SU-DHL-6 (cell line): ENCODE results near the gene WDR4.

Experiments used
- H2AFZ ChIP-seq: fragments of 200-600 bp; sonication (generic); 2 replicates; pipeline ENCODE4 v1.6.1; 2014; ENCODE audit warnings: low read depth, mild to moderate bottlenecking, moderate library complexity, mixed read lengths, antibody characterized with exemption, low read length; ENCODE audit not compliant: severe bottlenecking
- H3F3A ChIP-seq: fragments of 200-600 bp; shearing (Covaris generic); 2 replicates; pipeline ENCODE4 v1.6.0; 2016; ENCODE audit warnings: antibody characterized with exemption, mild to moderate bottlenecking; ENCODE audit not compliant: insufficient read depth
- H3K27ac ChIP-seq: fragments of 200-600 bp; sonication (generic); 2 replicates; pipeline ENCODE4 v1.5.1; 2016; ENCODE audit warnings: low read depth, mild to moderate bottlenecking, low read length, moderate library complexity, mixed read lengths
- H3K27me3 ChIP-seq: fragments of 200-600 bp; sonication (generic), shearing (Covaris generic); 2 replicates; pipeline ENCODE4 v1.6.0; 2014; ENCODE audit warnings: mild to moderate bottlenecking, low read length
- H3K36me3 ChIP-seq: fragments of 200-600 bp; sonication (generic); 2 replicates; pipeline ENCODE4 v1.6.1; 2014; ENCODE audit warnings: mild to moderate bottlenecking, low read length, mixed read lengths
- H3K4me2 ChIP-seq: fragments of 300-600, 200-600 bp; shearing (Covaris generic), sonication (generic); 2 replicates; pipeline ENCODE4 v1.6.0; 2014; ENCODE audit warnings: low read length, low read depth, mild to moderate bottlenecking; ENCODE audit not compliant: poor library complexity, severe bottlenecking
- H3K4me3 ChIP-seq: fragments of 200-600 bp; sonication (generic); 2 replicates; pipeline ENCODE4 v1.5.1; 2014; ENCODE audit warnings: antibody characterized with exemption, low read length, mild to moderate bottlenecking, mixed read lengths; ENCODE audit not compliant: insufficient read depth, poor library complexity, severe bottlenecking
- H3K79me2 ChIP-seq: fragments of 200-600 bp; sonication (generic); 2 replicates; pipeline ENCODE4 v1.6.1; 2014; ENCODE audit warnings: mild to moderate bottlenecking, low read length, moderate library complexity; ENCODE audit not compliant: insufficient read depth
- H3K9ac ChIP-seq: fragments of 200-600 bp; sonication (generic); 2 replicates; pipeline ENCODE4 v1.7.0; 2014; ENCODE audit warnings: mild to moderate bottlenecking, low read length
- H3K9me2 ChIP-seq: fragments of 200-600 bp; sonication (generic); replicated peaks from 2 replicates; pipeline ENCODE4 v1.6.1; 2014; ENCODE audit warnings: low read length; ENCODE audit not compliant: insufficient read depth
- H3K9me3 ChIP-seq: fragments of 200-600 bp; sonication (generic); 2 replicates; pipeline ENCODE4 v1.6.1; 2014; ENCODE audit warnings: low read length, mixed read lengths; ENCODE audit not compliant: insufficient read depth
- H4K20me1 ChIP-seq: fragments of 200-600 bp; sonication (generic); 2 replicates; pipeline ENCODE4 v1.6.1; 2014; ENCODE audit warnings: low read depth, mild to moderate bottlenecking, antibody characterized with exemption, low read length, moderate library complexity, mixed read lengths
- EZH2phosphoT487 ChIP-seq: fragments of 200-600 bp; sonication (generic), shearing (Covaris generic); conservative IDR thresholded peaks from 2 replicates; pipeline ENCODE4 v1.6.1; 2018; ENCODE audit warnings: mild to moderate bottlenecking, antibody characterized with exemption, low read length, moderate library complexity, mixed read lengths
- TF ChIP-seq, protein P1 (sequence below): fragments of 200-600 bp; sonication (generic); IDR thresholded peaks from one replicate; pipeline ENCODE4 v1.5.1; 2017; ENCODE audit warnings: antibody characterized with exemption, mild to moderate bottlenecking, low read length, moderate library complexity; ENCODE audit not compliant: insufficient read depth, poor library complexity, severe bottlenecking

Gene WDR4

DNA sequence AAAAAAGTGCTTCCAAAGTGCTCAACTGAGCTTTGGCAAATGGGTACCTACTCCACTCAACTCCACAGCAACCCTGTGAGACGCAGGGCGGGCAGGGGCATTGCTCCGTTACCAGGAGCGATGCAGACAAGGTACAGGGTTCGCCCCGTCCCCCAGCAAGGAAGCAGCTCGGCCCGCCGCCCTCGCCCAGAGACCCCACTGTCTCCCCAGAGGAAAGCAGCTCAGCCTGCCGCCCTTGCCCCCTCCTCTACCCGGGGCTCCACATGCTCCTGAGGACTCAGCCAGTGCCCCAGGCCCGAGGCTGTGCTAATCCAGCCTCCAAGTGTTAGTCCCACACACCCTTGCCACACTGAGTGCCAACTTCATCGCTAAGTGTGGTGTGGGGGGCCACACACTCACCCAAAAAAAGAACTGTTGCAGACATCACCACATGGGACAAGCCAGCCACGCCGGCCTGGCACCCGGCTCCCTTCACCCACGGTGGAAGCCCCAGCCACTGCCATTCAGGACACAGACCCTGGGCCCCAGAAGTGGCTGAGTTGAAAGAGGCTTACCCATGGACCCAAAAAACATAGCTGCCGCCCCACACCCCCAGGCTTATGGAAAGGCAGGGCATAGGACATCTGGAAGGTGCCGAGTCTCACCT lies 26.3 kb downstream of the WDR4 start:
- Histone ChIP-seq H3K79me2 (peaks cover 24% of the 10 kb centered on the region), H3K27ac (no peak overlapping the region), H3K9ac (no peak overlapping the region), H3K36me3 (peaks cover 8% of the 10 kb centered on the region; the same call in 1 of the 2 replicates), H3K4me3 (no peak overlapping the region), H4K20me1 (peaks cover 2% of the 10 kb centered on the region; the same call in 1 of the 2 replicates), H3F3A (no peaks in the 10 kb centered on the region), H3K9me2 (no peaks in the 10 kb centered on the region), H3K9me3 (no peaks in the 10 kb centered on the region), H3K27me3 (no peaks in the 10 kb centered on the region), H3K4me2 (no peak overlapping the region), H2AFZ (no peak overlapping the region)
- TF ChIP-seq, protein P1, sequence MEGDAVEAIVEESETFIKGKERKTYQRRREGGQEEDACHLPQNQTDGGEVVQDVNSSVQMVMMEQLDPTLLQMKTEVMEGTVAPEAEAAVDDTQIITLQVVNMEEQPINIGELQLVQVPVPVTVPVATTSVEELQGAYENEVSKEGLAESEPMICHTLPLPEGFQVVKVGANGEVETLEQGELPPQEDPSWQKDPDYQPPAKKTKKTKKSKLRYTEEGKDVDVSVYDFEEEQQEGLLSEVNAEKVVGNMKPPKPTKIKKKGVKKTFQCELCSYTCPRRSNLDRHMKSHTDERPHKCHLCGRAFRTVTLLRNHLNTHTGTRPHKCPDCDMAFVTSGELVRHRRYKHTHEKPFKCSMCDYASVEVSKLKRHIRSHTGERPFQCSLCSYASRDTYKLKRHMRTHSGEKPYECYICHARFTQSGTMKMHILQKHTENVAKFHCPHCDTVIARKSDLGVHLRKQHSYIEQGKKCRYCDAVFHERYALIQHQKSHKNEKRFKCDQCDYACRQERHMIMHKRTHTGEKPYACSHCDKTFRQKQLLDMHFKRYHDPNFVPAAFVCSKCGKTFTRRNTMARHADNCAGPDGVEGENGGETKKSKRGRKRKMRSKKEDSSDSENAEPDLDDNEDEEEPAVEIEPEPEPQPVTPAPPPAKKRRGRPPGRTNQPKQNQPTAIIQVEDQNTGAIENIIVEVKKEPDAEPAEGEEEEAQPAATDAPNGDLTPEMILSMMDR: no peak
- TF ChIP-seq EZH2phosphoT487: no peak

DNA sequence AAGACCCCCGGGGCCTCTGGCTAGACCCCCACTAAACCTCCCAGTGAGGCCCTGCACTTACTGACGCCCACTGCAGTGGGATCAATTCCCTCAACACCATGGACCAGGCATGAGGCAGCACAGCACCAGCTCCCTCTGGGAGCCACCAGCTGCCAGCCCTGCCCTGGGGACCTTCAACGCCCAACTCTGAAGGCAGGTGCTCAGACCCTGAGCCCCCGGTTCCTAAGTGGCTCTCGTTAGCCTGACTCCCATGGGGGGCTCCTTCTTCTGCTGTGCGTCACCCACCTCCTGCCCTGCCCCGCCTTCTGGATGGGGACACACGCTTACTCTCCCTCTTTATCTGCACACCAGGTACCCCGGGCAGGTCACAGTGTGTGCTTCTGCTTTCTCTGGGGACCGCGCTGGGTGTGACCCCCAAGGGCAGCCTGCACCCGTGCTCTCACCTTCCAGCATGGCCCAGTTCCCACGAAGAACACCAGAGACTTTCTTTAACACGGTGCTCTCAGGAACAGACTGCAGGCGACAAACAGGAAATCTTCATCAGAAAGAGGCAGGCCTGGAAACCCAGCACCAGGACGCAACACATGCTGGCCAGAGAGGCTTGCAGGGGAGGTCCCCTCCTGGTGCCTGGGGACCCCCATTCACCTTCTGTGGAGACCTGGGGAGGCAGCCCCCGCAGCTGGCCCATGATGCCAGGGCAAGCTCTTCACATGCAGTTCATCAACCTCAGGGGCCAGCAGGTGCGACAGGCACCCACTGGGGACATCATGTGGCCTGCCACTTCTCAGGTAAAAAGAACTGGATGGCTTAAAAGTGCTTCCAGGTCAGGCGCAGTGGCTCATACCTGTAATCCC lies 27.3 kb downstream of the WDR4 start:
- no peak for TF ChIP-seq EZH2phosphoT487
- TF ChIP-seq, protein P1: no peak
- no peak overlapping the region for H2AFZ ChIP-seq
- no peaks in the 10 kb centered on the region for H3K9me2 ChIP-seq
- peaks cover 25% of the 10 kb centered on the region for H3K79me2 ChIP-seq
- H3F3A ChIP-seq: no peaks in the 10 kb centered on the region
- no peak overlapping the region for H3K4me2 ChIP-seq
- H3K9me3 ChIP-seq: no peaks in the 10 kb centered on the region
- H3K27ac ChIP-seq: no peak overlapping the region
- H4K20me1 ChIP-seq: peaks cover 6% of the 10 kb centered on the region; the same call in 1 of the 2 replicates
- peaks cover 8% of the 10 kb centered on the region; the same call in 1 of the 2 replicates for H3K36me3 ChIP-seq
- H3K9ac ChIP-seq: no peak overlapping the region
- no peak overlapping the region for H3K4me3 ChIP-seq
- no peaks in the 10 kb centered on the region for H3K27me3 ChIP-seq

DNA sequence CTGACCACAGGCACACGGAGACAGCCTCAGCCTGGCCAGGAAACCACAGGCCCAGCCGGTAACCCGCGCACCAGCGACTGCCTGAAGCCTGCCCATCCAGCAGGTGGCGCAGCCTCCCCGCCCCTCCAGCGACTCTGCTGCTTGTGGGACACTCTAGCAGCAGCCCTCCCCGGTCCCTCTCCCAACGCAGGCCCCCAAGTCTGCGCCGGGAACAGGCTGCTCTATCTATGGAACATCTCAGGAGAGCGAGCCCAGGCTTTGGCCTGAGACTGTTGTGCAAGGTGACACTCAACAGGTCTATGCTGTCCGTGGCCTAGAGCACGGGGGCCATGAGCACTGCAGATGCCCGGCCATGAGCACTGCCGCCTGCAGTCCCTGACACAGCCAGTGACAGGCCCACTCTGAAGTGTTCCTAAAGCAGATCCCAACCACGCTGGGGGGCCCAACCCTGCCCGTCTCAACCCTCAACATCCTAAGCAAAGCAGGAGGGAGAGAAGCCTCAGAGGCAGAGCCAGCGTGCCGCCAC lies 28.4 kb downstream of the WDR4 start:
- Histone ChIP-seq H2AFZ (no peak overlapping the region), H3K9ac (no peak overlapping the region), H3K9me3 (no peaks in the 10 kb centered on the region), H3K27me3 (no peaks in the 10 kb centered on the region), H4K20me1 (peaks cover 6% of the 10 kb centered on the region; the same call in 1 of the 2 replicates), H3F3A (no peaks in the 10 kb centered on the region), H3K4me2 (no peak overlapping the region), H3K79me2 (peaks cover 22% of the 10 kb centered on the region), H3K36me3 (peaks cover 1% of the 10 kb centered on the region; the same call in 1 of the 2 replicates), H3K4me3 (no peak overlapping the region), H3K27ac (no peak overlapping the region), H3K9me2 (no peaks in the 10 kb centered on the region)
- TF ChIP-seq EZH2phosphoT487: no peak
- TF ChIP-seq, protein P1: peak; percentile 32
